Activated B cell treated with CpG ODN at 0.5 μM for 24 hours (primary cell): ENCODE measurements around the gene LSAMP. TPM values are rescaled to one million over a fixed set of nuclear protein-coding genes. Genes with fewer than 3 reads are reported as not detected.

Experiments used
- ATAC-seq: fragments of 200-7000 bp; cut with Tn5 transposase; one replicate; pipeline ENCODE4 v1.10.0; 2021; ENCODE audit warnings: low read depth, mild to moderate bottlenecking, moderate library complexity
- CTCF ChIA-PET: fragments of 350-600 bp; sonication (Branson Sonifier 250); formaldehyde crosslinking; loops from one replicate; lab custom pipeline; 2021; ENCODE audit warnings: antibody characterized with exemption; lab: Charles Lee
- POLR2A ChIA-PET: fragments of 350-600 bp; sonication (Branson Sonifier 250); formaldehyde crosslinking; loops from one replicate; lab custom pipeline; 2021; ENCODE audit warnings: antibody characterized with exemption; lab: Charles Lee
- DNase-seq: peaks from one replicate; pipeline ENCODE4 v3.0.0; 2022
- H3K27ac Mint-ChIP-seq: one replicate; pipeline ENCODE4 v1.8.0; 2020; ENCODE audit warnings: mixed read lengths
- H3K27me3 Mint-ChIP-seq: one replicate; pipeline ENCODE4 v1.8.0; 2021; ENCODE audit warnings: mixed read lengths
- H3K36me3 Mint-ChIP-seq: one replicate; pipeline ENCODE4 v1.8.0; 2021; ENCODE audit warnings: low read depth, mixed read lengths
- H3K4me1 Mint-ChIP-seq: one replicate; pipeline ENCODE4 v1.8.0; 2021; ENCODE audit warnings: mixed read lengths
- H3K4me3 Mint-ChIP-seq: one replicate; pipeline ENCODE4 v1.8.0; 2020; ENCODE audit warnings: mild to moderate bottlenecking, mixed read lengths
- H3K9me3 Mint-ChIP-seq: one replicate; pipeline ENCODE4 v1.8.0; 2020; ENCODE audit warnings: mixed read lengths
- intact Hi-C: fragments of 100-400 bp; cut with micrococcal nuclease; formaldehyde crosslinking; loops from one replicate; pipeline ENCODE4 v1.15.1; 2024
- total RNA-seq: library from RNA; stranded (reverse); gene quantifications from 2 replicates; pipeline ENCODE4 v1.2.3, GENCODE V29; 2022
- TF ChIP-seq, protein P1 (sequence below): fragments of 200-600 bp; IDR thresholded peaks from one replicate; pipeline ENCODE4 v1.8.0; 2022; ENCODE audit warnings: antibody characterized with exemption, mild to moderate bottlenecking

Gene LSAMP
- total RNA-seq, 1 donor from 2014 or later = 0.16 TPM

- ATAC-seq (no peak), DNase-seq (no peak)
- H3K27me3 Mint-ChIP-seq = no peaks in the 10 kb centered on the region
- no peaks in the 10 kb centered on the region for H3K9me3 Mint-ChIP-seq
- POLR2A ChIA-PET = no interaction called here
- no peak overlapping the region for H3K27ac Mint-ChIP-seq
- H3K4me1 Mint-ChIP-seq = no peaks in the 10 kb centered on the region
- CTCF ChIA-PET = no interaction called here
- intact Hi-C loops = no loop called here
- TF ChIP-seq, protein P1, sequence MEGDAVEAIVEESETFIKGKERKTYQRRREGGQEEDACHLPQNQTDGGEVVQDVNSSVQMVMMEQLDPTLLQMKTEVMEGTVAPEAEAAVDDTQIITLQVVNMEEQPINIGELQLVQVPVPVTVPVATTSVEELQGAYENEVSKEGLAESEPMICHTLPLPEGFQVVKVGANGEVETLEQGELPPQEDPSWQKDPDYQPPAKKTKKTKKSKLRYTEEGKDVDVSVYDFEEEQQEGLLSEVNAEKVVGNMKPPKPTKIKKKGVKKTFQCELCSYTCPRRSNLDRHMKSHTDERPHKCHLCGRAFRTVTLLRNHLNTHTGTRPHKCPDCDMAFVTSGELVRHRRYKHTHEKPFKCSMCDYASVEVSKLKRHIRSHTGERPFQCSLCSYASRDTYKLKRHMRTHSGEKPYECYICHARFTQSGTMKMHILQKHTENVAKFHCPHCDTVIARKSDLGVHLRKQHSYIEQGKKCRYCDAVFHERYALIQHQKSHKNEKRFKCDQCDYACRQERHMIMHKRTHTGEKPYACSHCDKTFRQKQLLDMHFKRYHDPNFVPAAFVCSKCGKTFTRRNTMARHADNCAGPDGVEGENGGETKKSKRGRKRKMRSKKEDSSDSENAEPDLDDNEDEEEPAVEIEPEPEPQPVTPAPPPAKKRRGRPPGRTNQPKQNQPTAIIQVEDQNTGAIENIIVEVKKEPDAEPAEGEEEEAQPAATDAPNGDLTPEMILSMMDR = no peak
- no peak overlapping the region for H3K4me3 Mint-ChIP-seq
- H3K36me3 Mint-ChIP-seq = no peaks in the 10 kb centered on the region
Measured at GRCh38 chr3:115960799-115961198, 484.5 kb downstream of the LSAMP start.

- no peaks in the 10 kb centered on the region for H3K9me3 Mint-ChIP-seq
Measured at GRCh38 chr3:115958526-115958925, 486.8 kb downstream of the LSAMP start.

GRCh38 chr3:115947325-115947724 is 498.0 kb downstream of the LSAMP start:
- no peak overlapping the region for H3K27ac Mint-ChIP-seq
- DNase-seq (no peak), ATAC-seq (no peak)
- H3K4me3 Mint-ChIP-seq = no peak overlapping the region
- H3K4me1 Mint-ChIP-seq = no peaks in the 10 kb centered on the region
- H3K27me3 Mint-ChIP-seq = no peaks in the 10 kb centered on the region
- no peaks in the 10 kb centered on the region for H3K36me3 Mint-ChIP-seq
- no peaks in the 10 kb centered on the region for H3K9me3 Mint-ChIP-seq
- CTCF ChIA-PET = no interaction called here
- POLR2A ChIA-PET = no interaction called here
- TF ChIP-seq, protein P1 = no peak
- intact Hi-C loops = no loop called here

More at GRCh38 chr3:115958526-115958925, 486.8 kb downstream of the LSAMP start:
- Mint-ChIP-seq H3K4me1 (no peaks in the 10 kb centered on the region), H3K4me3 (no peak overlapping the region), H3K36me3 (no peaks in the 10 kb centered on the region), H3K27me3 (no peaks in the 10 kb centered on the region), H3K27ac (no peak overlapping the region)
- POLR2A ChIA-PET = no interaction called here
- CTCF ChIA-PET = no interaction called here
- intact Hi-C loops = no loop called here
- DNase-seq (no peak), ATAC-seq (no peak)
- TF ChIP-seq, protein P1 = no peak

DNA sequence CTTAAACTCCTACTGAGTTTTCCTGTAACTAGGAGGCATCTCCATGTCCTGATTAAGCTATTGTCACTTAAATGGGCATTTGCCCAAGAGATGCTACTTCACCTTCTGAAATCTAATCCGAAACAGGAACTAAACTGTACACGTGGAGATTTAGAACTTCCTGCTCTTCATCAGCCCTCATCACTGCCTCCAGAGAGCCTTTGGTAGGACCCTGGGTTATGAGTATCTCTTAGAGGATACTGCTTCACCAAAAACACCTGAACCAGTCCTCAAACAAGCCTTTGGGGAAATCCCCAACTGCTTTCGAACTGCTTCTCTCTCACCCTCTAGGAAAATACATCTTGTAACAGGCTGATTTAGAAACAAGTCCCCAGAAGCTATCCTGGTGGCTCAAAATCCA is 501.7 kb downstream of the LSAMP start:
- H3K27me3 Mint-ChIP-seq = no peaks in the 10 kb centered on the region
- no peak overlapping the region for H3K27ac Mint-ChIP-seq
- POLR2A ChIA-PET = no interaction called here
- H3K4me1 Mint-ChIP-seq = no peaks in the 10 kb centered on the region
- H3K4me3 Mint-ChIP-seq = no peak overlapping the region
- no peaks in the 10 kb centered on the region for H3K36me3 Mint-ChIP-seq
- no peak for ATAC-seq
- peaks cover 3% of the 10 kb centered on the region for H3K9me3 Mint-ChIP-seq
- TF ChIP-seq, protein P1 = no peak
- CTCF ChIA-PET = no interaction called here
- intact Hi-C loops = no loop called here
- DNase-seq = no peak

GRCh38 chr3:115937054-115937453 is 508.2 kb downstream of the LSAMP start:
- intact Hi-C loops = no loop called here
- ChIA-PET CTCF (no interaction called here), POLR2A (no interaction called here)
- Mint-ChIP-seq H3K4me3 (no peak overlapping the region), H3K9me3 (peaks cover 3% of the 10 kb centered on the region), H3K4me1 (peaks cover 5% of the 10 kb centered on the region), H3K36me3 (no peaks in the 10 kb centered on the region), H3K27me3 (no peaks in the 10 kb centered on the region), H3K27ac (no peak overlapping the region)
- ATAC-seq (no peak), DNase-seq (no peak)
- TF ChIP-seq, protein P1 = no peak
